Liver (tissue), 9 donors: ENCODE data around the gene TEKT2. TPM values are rescaled to one million over a fixed set of nuclear protein-coding genes. Genes with fewer than 3 reads are reported as not detected.

Experiments
- DNase-seq: peaks from one replicate; pipeline ENCODE4 v3.0.0-alpha.2; 2017; ENCODE audit warnings: low spot score
- H3K27ac ChIP-seq, 2 donors: one replicate each; pipeline ENCODE4 v1.7.0; 2013; ENCODE audit warnings: inconsistent platforms in 2 of 2, low read length in 2 of 2, control low read depth in 1 of 2, low read depth in 1 of 2, mild to moderate bottlenecking in 1 of 2
- H3K27me3 ChIP-seq, 4 donors: one replicate each; pipeline versions ENCODE4 v1.6.1 to v1.7.0; 2013; ENCODE audit warnings: low read length in 3 of 4, inconsistent platforms in 1 of 4, mild to moderate bottlenecking in 1 of 4, moderate library complexity in 1 of 4; ENCODE audit not compliant: control insufficient read depth in 4 of 4, insufficient read depth in 4 of 4
- H3K36me3 ChIP-seq, 4 donors: one replicate each; pipeline versions ENCODE4 v1.6.1 to v1.7.0; 2013; ENCODE audit warnings: low read length in 3 of 4, mild to moderate bottlenecking in 3 of 4, low read depth in 1 of 4, moderate library complexity in 1 of 4; ENCODE audit not compliant: control insufficient read depth in 4 of 4, insufficient read depth in 3 of 4
- H3K4me1 ChIP-seq, 4 donors: one replicate each; pipeline versions ENCODE4 v1.6.1 to v1.7.0; 2013; ENCODE audit warnings: low read length in 3 of 4, mild to moderate bottlenecking in 3 of 4, moderate library complexity in 1 of 4; ENCODE audit not compliant: control insufficient read depth in 4 of 4, insufficient read depth in 4 of 4
- H3K4me3 ChIP-seq, 3 donors: one replicate each; pipeline versions ENCODE4 v1.6.1 to v1.7.0; 2013; ENCODE audit warnings: low read length in 3 of 3, control low read depth in 1 of 3, low read depth in 1 of 3, mild to moderate bottlenecking in 1 of 3
- H3K9ac ChIP-seq, 2 donors: one replicate each; pipeline ENCODE4 v1.7.0; 2013; ENCODE audit warnings: low read length in 2 of 2, mild to moderate bottlenecking in 2 of 2, moderate library complexity in 2 of 2, control low read depth in 1 of 2, low read depth in 1 of 2
- H3K9me3 ChIP-seq, 4 donors: one replicate each; pipeline versions ENCODE4 v1.6.1 to v1.7.0; 2013; ENCODE audit warnings: low read length in 3 of 4; ENCODE audit not compliant: control insufficient read depth in 4 of 4
- FOXA1 ChIP-seq: IDR thresholded peaks from 2 replicates; pipeline ENCODE4 v1.6.1; 2016; ENCODE audit warnings: antibody characterized with exemption
- FOXA2 ChIP-seq: IDR thresholded peaks from 2 replicates; pipeline ENCODE4 v1.6.1; 2016; ENCODE audit warnings: antibody characterized with exemption
- HNF4A ChIP-seq, 2 donors: conservative IDR thresholded peaks; 2 replicates each; pipeline ENCODE4 v1.6.1; 2016; ENCODE audit warnings: antibody characterized with exemption in 2 of 2, mild to moderate bottlenecking in 2 of 2
- JUND ChIP-seq, 2 donors: IDR thresholded peaks; 2 replicates each; pipeline ENCODE4 v1.6.1; 2016; ENCODE audit warnings: antibody characterized with exemption in 2 of 2
- NR2F2 ChIP-seq: IDR thresholded peaks from 2 replicates; pipeline ENCODE4 v1.6.1; 2016; ENCODE audit warnings: antibody characterized with exemption
- REST ChIP-seq: IDR thresholded peaks from 2 replicates; pipeline ENCODE4 v1.6.1; 2016; ENCODE audit warnings: antibody characterized with exemption, mild to moderate bottlenecking
- TAF1 ChIP-seq: conservative IDR thresholded peaks from 2 replicates; pipeline ENCODE4 v1.6.1; 2016; ENCODE audit warnings: antibody characterized with exemption, mild to moderate bottlenecking
- YY1 ChIP-seq: IDR thresholded peaks from 2 replicates; pipeline ENCODE4 v1.6.1; 2016; ENCODE audit warnings: antibody characterized with exemption, mild to moderate bottlenecking
- ZBTB33 ChIP-seq: IDR thresholded peaks from 2 replicates; pipeline ENCODE4 v1.6.1; 2016; ENCODE audit warnings: antibody characterized with exemption
- WGBS: extraction: QIAGEN DNeasy Blood & Tissue Kit; methylation state at CpG from one replicate; pipeline ENCODE4 v1.1.7; 2013; 5-methylcytosine and 5-hydroxymethylcytosine counted together
- polyA plus RNA-seq, 2 donors: library from polyadenylated mRNA; stranded (reverse) in 1 of 2; unstranded in 1 of 2; fragments of 200-250 nt in 1 of 2; fragments of >200 nt in 1 of 2; fragmentation: Nextera tagmentation in 1 of 2; extraction: Ambion mirVana in 1 of 2; gene quantifications; one replicate each; pipeline versions ENCODE4 v1.2.1 to v1.2.3, GENCODE V29; 2013 to 2015
- total RNA-seq, 2 donors: library from RNA; depleted of rRNA; stranded (reverse); fragments of >200 nt; gene quantifications; one replicate each; pipeline ENCODE4 v1.2.3, GENCODE V29; 2014
- TF ChIP-seq, protein P1 (sequence below): fragments of 150-350 bp; IDR thresholded peaks from 2 replicates; pipeline ENCODE4 v1.5.1; 2017; ENCODE audit warnings: improper control_type of control experiment, low read depth, low read length; ENCODE audit not compliant: missing input control
- TF ChIP-seq, protein P2 (sequence below): IDR thresholded peaks from 2 replicates; pipeline ENCODE4 v1.6.1; 2016; ENCODE audit warnings: antibody characterized with exemption
- TF ChIP-seq, protein P3 (sequence below): IDR thresholded peaks from 2 replicates; pipeline ENCODE4 v1.6.1; 2016; ENCODE audit warnings: antibody characterized with exemption
- donor health status: healthy.
- donor health status: healthy.
- donor health status: healthy.
- donor health status: healthy.
- donor health status: healthy.

Gene TEKT2
- total and polyA plus RNA-seq, 4 donors: 0.14 to 0.17 TPM; not detected in 2

- TF ChIP-seq YY1 (no peak), NR2F2 (no peak), FOXA1 (no peak), FOXA2 (no peak), ZBTB33 (no peak)
- TF ChIP-seq, protein P1, sequence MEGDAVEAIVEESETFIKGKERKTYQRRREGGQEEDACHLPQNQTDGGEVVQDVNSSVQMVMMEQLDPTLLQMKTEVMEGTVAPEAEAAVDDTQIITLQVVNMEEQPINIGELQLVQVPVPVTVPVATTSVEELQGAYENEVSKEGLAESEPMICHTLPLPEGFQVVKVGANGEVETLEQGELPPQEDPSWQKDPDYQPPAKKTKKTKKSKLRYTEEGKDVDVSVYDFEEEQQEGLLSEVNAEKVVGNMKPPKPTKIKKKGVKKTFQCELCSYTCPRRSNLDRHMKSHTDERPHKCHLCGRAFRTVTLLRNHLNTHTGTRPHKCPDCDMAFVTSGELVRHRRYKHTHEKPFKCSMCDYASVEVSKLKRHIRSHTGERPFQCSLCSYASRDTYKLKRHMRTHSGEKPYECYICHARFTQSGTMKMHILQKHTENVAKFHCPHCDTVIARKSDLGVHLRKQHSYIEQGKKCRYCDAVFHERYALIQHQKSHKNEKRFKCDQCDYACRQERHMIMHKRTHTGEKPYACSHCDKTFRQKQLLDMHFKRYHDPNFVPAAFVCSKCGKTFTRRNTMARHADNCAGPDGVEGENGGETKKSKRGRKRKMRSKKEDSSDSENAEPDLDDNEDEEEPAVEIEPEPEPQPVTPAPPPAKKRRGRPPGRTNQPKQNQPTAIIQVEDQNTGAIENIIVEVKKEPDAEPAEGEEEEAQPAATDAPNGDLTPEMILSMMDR: no peak
- H3K27me3 ChIP-seq: no peaks in the 10 kb centered on the region
- WGBS: 49% methylated on average over 19 of the region's 19 CpGs
- H3K4me3 ChIP-seq: peak overlapping the region in 2 of 3 donors; percentile 20 to 47
- H3K36me3 ChIP-seq: no peaks in the 10 kb centered on the region
- H3K27ac ChIP-seq: no peak overlapping the region
- H3K9me3 ChIP-seq: no peaks in the 10 kb centered on the region
- H3K9ac ChIP-seq: no peak overlapping the region
- no peak for DNase-seq
- peaks cover 4 to 9% (median 6%) of the 10 kb centered on the region in 4 donors for H3K4me1 ChIP-seq
Observed at GRCh38 chr1:36084497-36085115, 712 bp downstream of the TEKT2 start.

DNA sequence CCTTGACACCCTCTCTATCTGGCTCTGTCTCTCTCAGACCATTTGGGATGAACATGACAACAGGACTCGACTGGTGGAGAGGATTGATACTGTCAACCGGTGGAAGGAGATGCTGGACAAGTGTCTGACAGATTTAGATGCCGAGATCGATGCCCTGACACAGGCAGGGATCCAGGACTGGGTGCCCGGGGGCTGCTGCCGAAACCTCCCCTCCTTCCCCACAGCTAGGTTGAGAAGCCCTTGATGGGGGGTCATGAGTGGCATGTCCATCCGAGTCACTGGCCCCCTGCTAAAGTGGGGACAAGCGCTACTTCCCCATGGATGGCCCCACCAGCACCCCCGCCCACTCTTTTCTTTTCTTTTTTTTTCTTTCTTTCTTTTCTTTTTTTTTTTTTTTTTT lies 1.2 kb downstream of the TEKT2 start:
- WGBS: 92% methylated on average over 9 of the region's 9 CpGs
- H3K4me3 ChIP-seq: no peak overlapping the region

GRCh38 chr1:36085686-36086526 lies 2.0 kb downstream of the TEKT2 start:
- peaks cover 8 to 15% (median 11%) of the 10 kb centered on the region in 4 donors for H3K4me1 ChIP-seq
- no peaks in the 10 kb centered on the region for H3K27me3 ChIP-seq
- 93% methylated on average over 29 of the region's 29 CpGs for WGBS
- H3K27ac ChIP-seq: no peak overlapping the region
- no peak overlapping the region for H3K4me3 ChIP-seq
- H3K9me3 ChIP-seq: no peaks in the 10 kb centered on the region
- H3K36me3 ChIP-seq: no peaks in the 10 kb centered on the region
- no peak overlapping the region for H3K9ac ChIP-seq
- no peak for DNase-seq
- TF ChIP-seq REST (no peak), TAF1 (no peak)
- TF ChIP-seq, protein P2, sequence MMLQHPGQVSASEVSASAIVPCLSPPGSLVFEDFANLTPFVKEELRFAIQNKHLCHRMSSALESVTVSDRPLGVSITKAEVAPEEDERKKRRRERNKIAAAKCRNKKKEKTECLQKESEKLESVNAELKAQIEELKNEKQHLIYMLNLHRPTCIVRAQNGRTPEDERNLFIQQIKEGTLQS: no peak
- TF ChIP-seq, protein P3, sequence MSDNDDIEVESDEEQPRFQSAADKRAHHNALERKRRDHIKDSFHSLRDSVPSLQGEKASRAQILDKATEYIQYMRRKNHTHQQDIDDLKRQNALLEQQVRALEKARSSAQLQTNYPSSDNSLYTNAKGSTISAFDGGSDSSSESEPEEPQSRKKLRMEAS: no peak

More for the DNA sequence above, 1.2 kb downstream of the TEKT2 start:
- TF ChIP-seq JUND (IDR thresholded peaks at IDR 0.05) (no peak), HNF4A (conservative IDR thresholded peaks at IDR 0.05) (no peak)
- H3K27me3 ChIP-seq: no peaks in the 10 kb centered on the region
- H3K36me3 ChIP-seq: no peaks in the 10 kb centered on the region
- H3K9me3 ChIP-seq: no peaks in the 10 kb centered on the region
- no peak overlapping the region for H3K9ac ChIP-seq
- DNase-seq: no peak
- peaks cover 8 to 14% (median 10%) of the 10 kb centered on the region in 4 donors for H3K4me1 ChIP-seq
- H3K27ac ChIP-seq: no peak overlapping the region
